ENCODE data around the gene NDFIP1. TPM values are rescaled to one million over a fixed set of nuclear protein-coding genes. Genes with fewer than 3 reads are reported as not detected.

NDFIP1 gene
- total RNA-seq, 1 donor from 2014 or later, result 57.0 TPM

DNA sequence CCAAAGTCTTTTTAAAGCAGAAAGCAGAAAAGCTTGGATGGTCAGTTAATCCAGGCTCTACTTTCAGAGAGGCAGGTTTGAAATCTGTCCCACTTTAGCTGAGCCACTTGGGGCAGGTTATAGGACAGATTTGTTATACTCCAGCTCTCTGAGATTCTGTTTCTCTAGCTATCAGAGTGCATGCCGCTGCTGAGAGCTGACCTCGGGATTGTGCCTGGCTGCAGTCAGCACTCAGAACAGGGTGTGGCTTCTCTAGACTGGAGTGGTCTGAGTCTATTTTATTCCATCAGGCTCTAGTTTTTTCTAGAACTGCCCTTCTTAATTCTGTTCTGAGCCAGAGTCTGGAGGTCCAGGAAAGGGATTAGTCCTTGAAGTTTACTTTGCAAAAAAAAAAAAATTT, 67.7 kb downstream of the NDFIP1 start:
- TF ChIP-seq, protein P1, sequence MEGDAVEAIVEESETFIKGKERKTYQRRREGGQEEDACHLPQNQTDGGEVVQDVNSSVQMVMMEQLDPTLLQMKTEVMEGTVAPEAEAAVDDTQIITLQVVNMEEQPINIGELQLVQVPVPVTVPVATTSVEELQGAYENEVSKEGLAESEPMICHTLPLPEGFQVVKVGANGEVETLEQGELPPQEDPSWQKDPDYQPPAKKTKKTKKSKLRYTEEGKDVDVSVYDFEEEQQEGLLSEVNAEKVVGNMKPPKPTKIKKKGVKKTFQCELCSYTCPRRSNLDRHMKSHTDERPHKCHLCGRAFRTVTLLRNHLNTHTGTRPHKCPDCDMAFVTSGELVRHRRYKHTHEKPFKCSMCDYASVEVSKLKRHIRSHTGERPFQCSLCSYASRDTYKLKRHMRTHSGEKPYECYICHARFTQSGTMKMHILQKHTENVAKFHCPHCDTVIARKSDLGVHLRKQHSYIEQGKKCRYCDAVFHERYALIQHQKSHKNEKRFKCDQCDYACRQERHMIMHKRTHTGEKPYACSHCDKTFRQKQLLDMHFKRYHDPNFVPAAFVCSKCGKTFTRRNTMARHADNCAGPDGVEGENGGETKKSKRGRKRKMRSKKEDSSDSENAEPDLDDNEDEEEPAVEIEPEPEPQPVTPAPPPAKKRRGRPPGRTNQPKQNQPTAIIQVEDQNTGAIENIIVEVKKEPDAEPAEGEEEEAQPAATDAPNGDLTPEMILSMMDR (conservative IDR thresholded peaks at IDR 0.05; ENCODE audit: low read depth, low read length), result no peak
- DNase-seq (ENCODE audit: low read depth), result no peak
- H3K4me3 ChIP-seq (ENCODE audit: low read depth, low read length), result no peak overlapping the region

DNA sequence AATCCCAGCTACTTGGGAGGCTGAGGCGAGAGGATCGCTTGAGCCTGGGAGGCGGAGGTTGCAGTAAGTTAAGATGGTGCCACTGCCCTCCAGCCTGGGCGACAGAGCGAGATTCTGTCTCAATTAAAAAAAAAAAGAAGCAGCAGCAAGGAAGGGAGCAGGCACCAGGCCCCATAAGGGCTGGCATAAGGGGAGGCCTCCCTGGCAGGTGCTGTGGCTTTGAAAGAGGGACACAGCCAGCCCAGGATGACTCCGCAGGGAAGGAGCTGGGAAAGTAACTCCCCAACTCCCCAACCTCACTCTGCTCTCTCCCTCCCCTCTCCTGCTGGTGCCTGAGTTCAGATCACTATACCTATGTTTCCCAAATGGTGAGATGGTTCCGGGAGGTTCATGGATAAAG, 70.1 kb downstream of the NDFIP1 start:
- H3K4me3 ChIP-seq (ENCODE audit: low read depth, low read length), result no peak overlapping the region
- TF ChIP-seq, protein P1 (conservative IDR thresholded peaks at IDR 0.05; ENCODE audit: low read depth, low read length), result no peak
- no peak for DNase-seq (ENCODE audit: low read depth)

DNA sequence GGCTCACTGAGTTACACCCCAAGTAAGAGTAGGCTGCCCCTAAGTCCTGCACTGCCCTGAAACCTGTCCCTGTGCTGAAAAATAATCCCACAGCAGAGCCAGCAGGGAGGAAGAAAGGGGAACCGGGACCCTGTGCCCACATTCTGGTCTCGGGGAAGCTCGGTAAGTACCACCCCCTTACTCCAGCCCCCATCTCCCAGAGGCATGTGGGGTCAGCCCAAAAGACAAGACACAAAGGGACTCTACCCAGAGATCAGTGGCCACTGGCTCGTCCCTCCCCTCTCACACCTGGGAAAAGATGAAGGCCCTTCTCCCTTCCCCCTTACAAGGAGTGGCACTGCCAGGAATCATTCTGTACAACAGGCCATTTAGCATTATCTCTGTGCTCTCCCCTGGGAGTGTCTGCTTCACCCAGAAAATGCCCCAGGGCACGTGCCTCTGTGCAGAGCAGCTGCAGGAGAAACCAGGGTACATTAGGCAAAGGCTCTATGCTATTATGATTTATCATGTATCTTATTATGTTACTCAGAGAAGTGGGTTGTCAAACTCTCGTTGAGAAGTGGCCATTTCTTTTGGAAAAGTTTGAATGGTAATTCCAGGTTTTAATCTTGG, 71.3 kb downstream of the NDFIP1 start:
- TF ChIP-seq, protein P1 (conservative IDR thresholded peaks at IDR 0.05; ENCODE audit: low read depth, low read length), result no peak
- DNase-seq (ENCODE audit: low read depth), result no peak
- H3K4me3 ChIP-seq (ENCODE audit: low read depth, low read length), result no peak overlapping the region

DNA sequence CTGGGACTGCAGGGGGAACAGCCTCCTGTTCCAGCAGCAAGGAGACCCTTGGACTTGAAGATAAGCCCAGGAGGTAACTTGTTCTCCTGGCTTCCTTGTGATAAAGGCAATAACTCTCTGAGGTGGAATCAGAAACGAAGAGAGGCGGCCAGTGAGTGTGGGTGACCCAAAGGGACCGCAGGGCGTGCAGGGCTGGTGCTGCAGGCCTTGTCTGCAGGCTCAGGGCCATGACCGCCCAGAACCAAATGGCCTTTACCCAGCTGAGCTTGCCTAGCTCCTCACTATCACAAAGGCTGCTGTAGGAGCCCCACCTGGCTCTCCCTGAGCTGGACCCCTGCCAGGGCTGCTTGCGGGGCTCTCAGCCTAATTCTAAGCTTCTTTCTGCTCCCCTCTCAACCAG, 72.5 kb downstream of the NDFIP1 start:
- no peak for DNase-seq (ENCODE audit: low read depth)
- TF ChIP-seq, protein P1 (conservative IDR thresholded peaks at IDR 0.05; ENCODE audit: low read depth, low read length), result no peak
- no peak overlapping the region for H3K4me3 ChIP-seq (ENCODE audit: low read depth, low read length)

DNA sequence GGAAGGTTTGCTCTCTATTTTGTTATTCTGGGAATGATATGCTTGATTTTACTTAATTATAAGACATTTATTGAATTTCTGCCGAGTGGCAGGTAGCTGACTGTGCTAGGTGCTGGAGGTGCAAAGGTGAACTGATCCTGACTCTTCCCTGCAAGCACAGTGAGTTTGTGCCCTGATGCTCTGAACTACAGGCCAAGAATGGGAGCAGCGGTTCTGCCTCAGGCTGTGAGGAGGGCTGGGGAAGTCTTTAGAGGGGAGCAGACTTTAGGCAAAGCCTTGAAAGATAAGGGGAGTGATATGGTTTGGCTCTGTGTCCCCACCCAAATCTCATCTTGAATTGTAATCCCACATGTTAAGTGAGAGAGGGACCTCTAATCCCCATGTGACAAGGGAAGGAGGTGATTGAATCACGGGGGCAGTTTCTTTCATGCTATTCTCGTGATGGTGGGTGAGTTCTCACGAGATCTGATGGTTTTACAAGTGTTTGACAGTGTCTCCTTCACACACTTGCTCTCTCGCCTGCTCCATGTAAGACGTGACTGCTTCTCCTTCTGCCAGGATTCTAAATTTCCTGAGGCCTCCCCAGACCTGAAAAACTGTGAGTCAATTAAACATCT, 73.1 kb downstream of the NDFIP1 start:
- no peak overlapping the region for H3K4me3 ChIP-seq (ENCODE audit: low read depth, low read length)
- TF ChIP-seq, protein P1 (conservative IDR thresholded peaks at IDR 0.05; ENCODE audit: low read depth, low read length), result no peak
- no peak for DNase-seq (ENCODE audit: low read depth)

DNA sequence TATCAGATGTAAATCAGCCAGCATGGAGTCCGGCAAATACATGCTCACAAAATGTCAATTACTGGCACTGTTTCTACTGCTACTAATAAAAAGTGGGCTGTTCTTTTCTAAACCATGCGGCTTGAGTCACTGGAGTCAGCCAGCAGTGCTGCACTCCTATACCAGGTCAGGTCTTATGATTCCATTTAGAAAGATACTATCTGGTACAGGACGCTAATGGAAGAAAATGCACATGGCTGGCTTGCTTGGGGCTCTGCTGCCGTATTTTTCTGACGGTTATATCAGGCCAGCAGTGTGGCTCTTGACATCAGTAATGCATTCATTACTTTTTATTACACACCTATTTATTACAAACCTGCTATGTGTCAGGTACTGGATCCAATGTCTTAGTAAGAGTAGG, 74.3 kb downstream of the NDFIP1 start:
- TF ChIP-seq, protein P1 (conservative IDR thresholded peaks at IDR 0.05; ENCODE audit: low read depth, low read length), result no peak
- no peak overlapping the region for H3K4me3 ChIP-seq (ENCODE audit: low read depth, low read length)
- DNase-seq (ENCODE audit: low read depth), result no peak

DNA sequence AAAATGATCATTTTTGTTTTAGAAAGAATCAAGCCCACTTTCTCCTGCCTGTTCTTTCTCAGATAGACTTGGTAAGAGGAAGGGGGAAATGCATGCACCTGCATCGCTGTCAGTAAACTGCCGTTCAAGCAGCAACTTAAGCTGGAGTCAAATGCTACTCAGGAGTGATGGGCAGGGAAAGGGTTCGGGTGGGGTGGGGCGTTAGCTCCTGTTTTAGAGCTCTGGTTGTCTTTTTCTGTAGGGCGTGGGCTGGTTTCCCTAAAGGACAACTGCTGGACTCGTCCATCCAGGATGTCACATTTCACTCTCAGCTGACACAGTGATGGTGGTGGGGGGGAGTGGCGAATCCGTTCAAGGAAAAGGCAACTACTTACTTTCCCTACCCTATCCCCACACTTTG, 75.0 kb downstream of the NDFIP1 start:
- TF ChIP-seq, protein P1 (conservative IDR thresholded peaks at IDR 0.05; ENCODE audit: low read depth, low read length), result no peak
- no peak for DNase-seq (ENCODE audit: low read depth)
- H3K4me3 ChIP-seq (ENCODE audit: low read depth, low read length), result no peak overlapping the region
